Hematopoietic multipotent progenitor cell (in vitro differentiated cells): ENCODE measurements around the gene SOAT2. TPM values are rescaled to one million over a fixed set of nuclear protein-coding genes. Genes with fewer than 3 reads are reported as not detected.

ENCODE experiments used
- DNase-seq, 3 donors: peaks; one replicate each; pipeline ENCODE4 v3.0.0-alpha.2; 2011 to 2015; ENCODE audit warnings: low read depth in 2 of 3, low spot score in 2 of 3
- total RNA-seq: library from RNA; depleted of rRNA; stranded (reverse); fragments of >200 nt; gene quantifications from one replicate; pipeline ENCODE4 v1.2.3, GENCODE V29; 2012

The SOAT2 gene
- under 0.01 TPM for total RNA-seq

- DNase-seq: no peak
These were observed at the start of gene SOAT2 for GRCh38 chr12:53102883-53103807. TSS of gene SOAT2 (plus strand) at chr12:53103486. CDS start at chr12:53103578, 92 bp downstream.

GRCh38 chr12:53054112-53054878, 49.0 kb upstream of the SOAT2 start:
- peak; percentile 88 to 96 (median 92) for DNase-seq

GRCh38 chr12:53055471-53056266, 47.6 kb upstream of the SOAT2 start:
- DNase-seq: no peak

GRCh38 chr12:53056296-53056695, 47.0 kb upstream of the SOAT2 start:
- DNase-seq: no peak

GRCh38 chr12:53056901-53057300, 46.4 kb upstream of the SOAT2 start:
- DNase-seq: no peak

- no peak for DNase-seq
These were observed 45.3 kb upstream of the SOAT2 start for GRCh38 chr12:53057816-53058500.

- DNase-seq: no peak
These were observed 44.4 kb upstream of the SOAT2 start for GRCh38 chr12:53058674-53059433.

- DNase-seq: no peak
These were observed 43.7 kb upstream of the SOAT2 start for GRCh38 chr12:53059434-53060063.

GRCh38 chr12:53060064-53060720, 43.1 kb upstream of the SOAT2 start:
- no peak for DNase-seq

- DNase-seq: no peak
These were observed 42.5 kb upstream of the SOAT2 start for GRCh38 chr12:53060721-53061276.

GRCh38 chr12:53061404-53062010, 41.8 kb upstream of the SOAT2 start:
- no peak for DNase-seq

GRCh38 chr12:53062011-53062961, 41.0 kb upstream of the SOAT2 start:
- DNase-seq: no peak

- no peak for DNase-seq
These were observed 40.1 kb upstream of the SOAT2 start for GRCh38 chr12:53062977-53063707.

- DNase-seq: no peak
These were observed 39.3 kb upstream of the SOAT2 start for GRCh38 chr12:53063708-53064612.
